HG03196 (cell line): ENCODE measurements around the gene CABCOCO1.

ENCODE experiments used
- ATAC-seq: cut with Tn5 transposase; IDR thresholded peaks from one replicate; pipeline ENCODE4 v1.9.1; 2021; ENCODE audit not compliant: unreplicated experiment

Gene CABCOCO1

GRCh38 chr10:61779950-61780659 lies 117.4 kb downstream of the CABCOCO1 start:
- ATAC-seq: no peak

- no peak for ATAC-seq
These were observed 118.0 kb downstream of the CABCOCO1 start for GRCh38 chr10:61780732-61781131.

- no peak for ATAC-seq
These were observed 119.3 kb downstream of the CABCOCO1 start for GRCh38 chr10:61781969-61782403.

- no peak for ATAC-seq
These were observed 121.8 kb downstream of the CABCOCO1 start for GRCh38 chr10:61784354-61785133.

GRCh38 chr10:61785473-61786105 lies 122.9 kb downstream of the CABCOCO1 start:
- no peak for ATAC-seq

GRCh38 chr10:61786728-61787127 lies 124.0 kb downstream of the CABCOCO1 start:
- peak; percentile 97 for ATAC-seq

GRCh38 chr10:61787170-61787569 lies 124.4 kb downstream of the CABCOCO1 start:
- no peak for ATAC-seq

- no peak for ATAC-seq
These were observed 126.3 kb downstream of the CABCOCO1 start for GRCh38 chr10:61789031-61789430.

- no peak for ATAC-seq
These were observed 128.5 kb downstream of the CABCOCO1 start for GRCh38 chr10:61791216-61791615.

GRCh38 chr10:61792097-61792716 lies 129.5 kb downstream of the CABCOCO1 start:
- ATAC-seq: no peak

- ATAC-seq: no peak
These were observed 130.2 kb downstream of the CABCOCO1 start for GRCh38 chr10:61792921-61793320.

GRCh38 chr10:61793760-61794703 lies 131.3 kb downstream of the CABCOCO1 start:
- no peak for ATAC-seq

GRCh38 chr10:61795147-61795546 lies 132.4 kb downstream of the CABCOCO1 start:
- ATAC-seq: no peak

- no peak for ATAC-seq
These were observed 132.8 kb downstream of the CABCOCO1 start for GRCh38 chr10:61795551-61795950.

- no peak for ATAC-seq
These were observed 134.1 kb downstream of the CABCOCO1 start for GRCh38 chr10:61796785-61797184.

- ATAC-seq: no peak
These were observed 134.8 kb downstream of the CABCOCO1 start for GRCh38 chr10:61797304-61798153.

GRCh38 chr10:61798713-61799112 lies 136.0 kb downstream of the CABCOCO1 start:
- ATAC-seq: no peak

- no peak for ATAC-seq
These were observed 138.8 kb downstream of the CABCOCO1 start for GRCh38 chr10:61801484-61801883.

GRCh38 chr10:61803269-61803668 lies 140.5 kb downstream of the CABCOCO1 start:
- no peak for ATAC-seq
